Fibroblast of lung (primary cell): ENCODE results near the gene HOMEZ. TPM values are rescaled to one million over a fixed set of nuclear protein-coding genes. Genes with fewer than 3 reads are reported as not detected.

Experiments used
- DNase-seq, 2 donors: peaks; one replicate each; pipeline versions ENCODE4 v3.0.0 to v3.0.0-alpha.2; 2010; ENCODE audit warnings: low read depth in 2 of 2
- H2AFZ ChIP-seq: 2 replicates; pipeline ENCODE4 v1.5.1; 2012; ENCODE audit warnings: low read length, control low read depth, inconsistent platforms
- H3K27ac ChIP-seq: 2 replicates; pipeline ENCODE4 v1.5.1; 2011; ENCODE audit warnings: low read length, control low read depth; ENCODE audit not compliant: insufficient read depth
- H3K27me3 ChIP-seq: 2 replicates; pipeline ENCODE4 v1.5.1; 2011; ENCODE audit warnings: mild to moderate bottlenecking, low read length; ENCODE audit not compliant: control insufficient read depth, insufficient read depth
- H3K36me3 ChIP-seq: 2 replicates; pipeline ENCODE4 v1.5.1; 2011; ENCODE audit warnings: low read length; ENCODE audit not compliant: control insufficient read depth, insufficient read depth
- H3K4me1 ChIP-seq: 2 replicates; pipeline ENCODE4 v1.5.1; 2011; ENCODE audit warnings: low read length; ENCODE audit not compliant: control insufficient read depth, insufficient read depth; ENCODE audit errors: extremely low read depth
- H3K4me2 ChIP-seq: 2 replicates; pipeline ENCODE4 v1.5.1; 2011; ENCODE audit warnings: low read length, control low read depth; ENCODE audit not compliant: insufficient read depth; ENCODE audit errors: extremely low read depth
- H3K4me3 ChIP-seq, 4 experiments: fragments of 200-600 bp in 1 of 4; sonication (generic) in 1 of 4; replicated peaks in 1 of 4; 2 replicates each; pipeline ENCODE4 v1.5.1; 2011 to 2016; ENCODE audit warnings: low read length in 4 of 4, low read depth in 3 of 4, mild to moderate bottlenecking in 3 of 4, control low read depth in 2 of 4, inconsistent platforms in 1 of 4, mixed read lengths in 1 of 4; ENCODE audit not compliant: insufficient read depth in 1 of 4; ENCODE audit errors: control extremely low read depth in 1 of 4
- H3K79me2 ChIP-seq: 2 replicates; pipeline ENCODE4 v1.5.1; 2012; ENCODE audit warnings: mild to moderate bottlenecking, low read length, inconsistent platforms; ENCODE audit not compliant: control insufficient read depth, insufficient read depth
- H3K9ac ChIP-seq: 2 replicates; pipeline ENCODE4 v1.5.1; 2011; ENCODE audit warnings: mild to moderate bottlenecking, low read length, control low read depth; ENCODE audit not compliant: insufficient read depth
- H3K9me3 ChIP-seq: 2 replicates; pipeline ENCODE4 v1.5.1; 2012; ENCODE audit warnings: low read depth, low read length; ENCODE audit not compliant: control insufficient read depth, insufficient read depth
- H4K20me1 ChIP-seq: 2 replicates; pipeline ENCODE4 v1.5.1; 2011; ENCODE audit warnings: low read length; ENCODE audit not compliant: control insufficient read depth, insufficient read depth; ENCODE audit errors: extremely low read depth
- CTCF ChIP-seq, 2 donors: IDR thresholded peaks in 1 of 2; conservative IDR thresholded peaks in 1 of 2; 1 replicate in 1 of 2; 2 replicates in 1 of 2; pipeline ENCODE4 v1.5.1; 2011 to 2012; ENCODE audit warnings: low read length in 2 of 2, control low read depth in 1 of 2, inconsistent platforms in 1 of 2, low read depth in 1 of 2, mild to moderate bottlenecking in 1 of 2
- EZH2 ChIP-seq: IDR thresholded peaks from 2 replicates; pipeline ENCODE4 v1.5.1; 2012; ENCODE audit warnings: low read length, control low read depth, mild to moderate bottlenecking; ENCODE audit errors: missing control alignments
- polyA plus RNA-seq, 2 donors: library from polyadenylated mRNA; depleted of rRNA in 1 of 2; stranded (reverse) in 1 of 2; unstranded in 1 of 2; fragments of >200 nt; gene quantifications; 2 replicates each; pipeline ENCODE4 v1.2.1, GENCODE V29; 2011 to 2012; ENCODE audit warnings: missing spikeins in 1 of 2
- total RNA-seq: library from RNA; depleted of rRNA; stranded (reverse); fragments of >200 nt; gene quantifications from 2 replicates; pipeline ENCODE4 v1.2.1, GENCODE V29; 2014

The HOMEZ gene
- total and polyA plus RNA-seq, 2 donors (not counting 1 experiment from before 2014, with no cell fraction given), result 4.6 to 7.9 TPM

- H3K4me2 ChIP-seq, result peak overlapping the region; percentile 93
- H3K79me2 ChIP-seq, result peaks cover 4% of the 10 kb centered on the region
- H3K9me3 ChIP-seq, result no peaks in the 10 kb centered on the region
- H3K27me3 ChIP-seq, result no peaks in the 10 kb centered on the region
- peak overlapping the region; percentile 91 for H2AFZ ChIP-seq
- peak overlapping the region; percentile 58 to 72 (median 67) for H3K4me3 ChIP-seq
- peak overlapping the region; percentile 84 for H3K9ac ChIP-seq
- peaks cover 2% of the 10 kb centered on the region for H3K36me3 ChIP-seq
- TF ChIP-seq EZH2 (no peak), CTCF (conservative IDR thresholded peaks at IDR 0.05 in 1 of 2, IDR thresholded peaks at IDR 0.05 in 1 of 2; ENCODE audit: low read depth in 1 of 2, low read length in 2 of 2) (no peak)
- H3K27ac ChIP-seq, result peak overlapping the region; percentile 85
- no peak for DNase-seq
- H3K4me1 ChIP-seq, result peaks cover 13% of the 10 kb centered on the region
- H4K20me1 ChIP-seq, result no peaks in the 10 kb centered on the region
These were observed 16.0 kb upstream of the HOMEZ start for GRCh38 chr14:23301969-23302289.

- peaks cover 3% of the 10 kb centered on the region for H3K36me3 ChIP-seq
- peak; percentile 54 to 62 for TF ChIP-seq CTCF (conservative IDR thresholded peaks at IDR 0.05 in 1 of 2, IDR thresholded peaks at IDR 0.05 in 1 of 2; ENCODE audit: low read depth in 1 of 2, low read length in 2 of 2)
- TF ChIP-seq EZH2, result no peak
These were observed 15.5 kb upstream of the HOMEZ start for GRCh38 chr14:23301288-23301968.

GRCh38 chr14:23300687-23301223 lies 14.8 kb upstream of the HOMEZ start:
- peak overlapping the region; percentile 86 for H3K4me2 ChIP-seq
- H3K36me3 ChIP-seq, result peaks cover 3% of the 10 kb centered on the region
- peak in 1 of 2 donors; percentile 20 for DNase-seq
- TF ChIP-seq EZH2 (no peak), CTCF (conservative IDR thresholded peaks at IDR 0.05 in 1 of 2, IDR thresholded peaks at IDR 0.05 in 1 of 2; ENCODE audit: low read depth in 1 of 2, low read length in 2 of 2) (no peak)
- no peaks in the 10 kb centered on the region for H3K27me3 ChIP-seq
- H3K9ac ChIP-seq, result peak overlapping the region; percentile 95
- no peaks in the 10 kb centered on the region for H3K9me3 ChIP-seq
- H3K79me2 ChIP-seq, result peaks cover 2% of the 10 kb centered on the region
- peaks cover 12% of the 10 kb centered on the region for H3K4me1 ChIP-seq
- H3K4me3 ChIP-seq, result peak overlapping the region; percentile 77 to 87 (median 84)
- H3K27ac ChIP-seq, result peak overlapping the region; percentile 85
- peak overlapping the region; percentile 77 for H2AFZ ChIP-seq
- no peaks in the 10 kb centered on the region for H4K20me1 ChIP-seq

More at GRCh38 chr14:23301288-23301968, 15.5 kb upstream of the HOMEZ start:
- Histone ChIP-seq H3K9me3 (no peaks in the 10 kb centered on the region), H3K79me2 (peaks cover 2% of the 10 kb centered on the region), H3K9ac (peak overlapping the region; percentile 95), H4K20me1 (no peaks in the 10 kb centered on the region), H3K4me2 (peak overlapping the region; percentile 93), H3K4me3 (peak overlapping the region; percentile 70 to 84 (median 80)), H3K27ac (peak overlapping the region; percentile 85), H3K27me3 (no peaks in the 10 kb centered on the region), H2AFZ (peak overlapping the region; percentile 91), H3K4me1 (peaks cover 13% of the 10 kb centered on the region)
- DNase-seq, result peak; percentile 98
